GM20431 (cell line): Measurements from ENCODE around the gene UGT3A2.
"Not testable (repeated sequence)": the region's sequence is repeated elsewhere in the genome, so short reads cannot be mapped to it uniquely, and the experiment has no call there.

Experiments
- in situ Hi-C: fragments of 300-500 bp; cut with MseI, MboI; formaldehyde crosslinking; loops from one replicate; pipeline ENCODE4 v1.15.0; 2020; ENCODE audit warnings: low sequenced_read_pairs; ENCODE audit not compliant: unreplicated experiment

UGT3A2 gene

DNA sequence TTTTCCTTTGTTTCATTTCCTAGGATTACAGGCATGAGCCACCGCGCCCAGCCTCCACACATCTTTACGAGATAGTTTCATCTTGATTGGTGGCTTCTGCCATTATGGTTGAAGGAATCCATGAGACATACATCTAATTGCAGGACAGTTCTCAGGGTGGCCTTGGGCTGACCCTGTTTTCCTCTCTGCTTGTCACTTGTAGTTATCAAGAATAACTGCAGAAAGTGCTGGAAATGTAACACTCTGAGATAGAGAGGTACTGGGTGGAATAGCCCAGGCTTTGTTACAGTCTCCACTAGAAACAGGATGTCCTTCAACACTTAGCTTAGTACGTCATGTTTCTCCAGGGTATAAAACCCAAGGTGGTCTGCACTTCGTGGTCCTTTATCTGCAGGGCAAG is 10.7 kb downstream of the UGT3A2 start:
- in situ Hi-C loops: no loop called here

GRCh38 chr5:36054647-36055046 is 12.0 kb downstream of the UGT3A2 start:
- in situ Hi-C loops: no loop called here

GRCh38 chr5:36052538-36052937 is 14.1 kb downstream of the UGT3A2 start:
- in situ Hi-C loops: no loop called here

GRCh38 chr5:36049949-36050348 is 16.7 kb downstream of the UGT3A2 start:
- in situ Hi-C loops: no loop called here

GRCh38 chr5:36047384-36048160 is 19.1 kb downstream of the UGT3A2 start:
- in situ Hi-C loops: no loop called here

DNA sequence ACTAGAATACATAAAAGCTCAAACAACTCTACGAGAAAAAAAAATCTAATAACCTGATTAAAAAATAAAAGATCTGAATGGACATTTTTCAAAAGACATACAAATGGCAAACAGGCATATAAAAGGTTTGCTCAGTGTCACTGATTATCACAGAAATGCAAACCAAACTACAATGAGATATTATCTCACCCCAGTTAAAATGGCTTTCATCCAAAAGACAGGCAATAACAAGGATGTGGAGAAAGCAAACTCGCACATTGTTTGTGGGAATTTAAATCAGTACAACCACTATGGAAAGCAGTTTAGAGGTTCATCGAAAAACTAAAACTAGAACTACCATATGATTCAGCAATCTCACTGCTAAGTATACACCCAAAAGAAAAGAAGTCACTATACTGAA is 20.8 kb downstream of the UGT3A2 start:
- in situ Hi-C loops: no loop called here

GRCh38 chr5:36041537-36041845 is 25.2 kb downstream of the UGT3A2 start:
- in situ Hi-C loops: no loop called here

GRCh38 chr5:36040651-36041536 is 25.8 kb downstream of the UGT3A2 start:
- in situ Hi-C loops: no loop called here

DNA sequence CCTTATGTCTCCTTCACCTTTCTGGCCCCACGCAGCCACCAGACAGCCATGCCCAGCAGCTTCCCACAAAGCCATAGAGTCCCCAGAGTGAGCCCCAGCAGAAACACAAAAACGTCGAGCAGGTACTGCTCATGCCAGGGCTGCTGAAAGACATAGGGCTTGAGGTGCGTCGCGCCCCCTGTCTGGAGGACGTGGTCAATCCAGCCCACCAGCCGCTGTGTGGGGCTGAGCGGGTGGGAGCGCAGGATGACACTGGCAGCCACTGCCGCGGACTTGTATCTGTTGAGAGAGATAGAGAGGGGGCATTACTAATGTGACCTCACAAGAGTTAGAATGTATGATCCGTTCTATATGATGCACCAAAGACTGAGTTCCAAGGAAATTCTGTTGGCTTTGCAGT is 31.0 kb downstream of the UGT3A2 start:
- in situ Hi-C loops: no loop called here

- in situ Hi-C loops: not testable (repeated sequence)
Measured at GRCh38 chr5:36034536-36035134, 32.0 kb downstream of the UGT3A2 start.

DNA sequence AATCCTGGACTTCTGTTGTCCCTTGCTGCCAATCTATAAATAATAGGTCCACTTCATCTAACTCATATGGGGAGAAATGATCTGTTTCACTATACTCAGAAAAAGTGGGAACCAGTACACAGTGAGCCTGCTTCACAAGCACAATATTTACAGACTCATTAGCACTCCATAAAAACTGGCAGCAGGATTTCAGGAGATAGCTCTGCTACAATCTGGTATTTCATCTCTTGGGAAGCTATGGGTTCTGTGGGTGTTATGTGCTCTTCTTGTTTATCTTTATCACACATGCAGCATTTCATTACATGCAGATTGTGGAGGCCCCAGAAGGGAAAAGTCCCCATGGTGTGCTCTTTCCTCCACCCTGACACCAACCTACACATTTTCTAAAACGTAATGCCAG is 33.2 kb downstream of the UGT3A2 start:
- in situ Hi-C loops: no loop called here

DNA sequence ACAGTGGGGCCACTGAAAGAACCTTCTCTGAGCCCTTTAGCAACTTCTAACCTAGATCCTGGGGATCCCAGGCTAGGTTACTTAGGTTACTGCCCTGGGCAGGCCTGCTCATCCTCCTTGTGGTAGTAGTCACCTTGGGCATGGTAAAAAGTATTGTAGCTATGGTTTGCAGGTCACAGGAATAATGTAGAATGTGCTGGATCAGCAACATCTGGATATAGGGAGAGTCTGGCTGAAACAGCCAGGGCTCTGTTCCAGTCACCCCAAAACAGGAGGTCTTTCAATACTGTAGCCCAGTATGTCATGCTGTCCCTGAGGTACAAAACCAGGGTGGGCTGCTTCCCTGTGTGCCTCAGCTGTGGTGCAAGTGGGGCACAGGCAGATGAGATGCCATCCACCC is 33.6 kb downstream of the UGT3A2 start:
- in situ Hi-C loops: no loop called here

DNA sequence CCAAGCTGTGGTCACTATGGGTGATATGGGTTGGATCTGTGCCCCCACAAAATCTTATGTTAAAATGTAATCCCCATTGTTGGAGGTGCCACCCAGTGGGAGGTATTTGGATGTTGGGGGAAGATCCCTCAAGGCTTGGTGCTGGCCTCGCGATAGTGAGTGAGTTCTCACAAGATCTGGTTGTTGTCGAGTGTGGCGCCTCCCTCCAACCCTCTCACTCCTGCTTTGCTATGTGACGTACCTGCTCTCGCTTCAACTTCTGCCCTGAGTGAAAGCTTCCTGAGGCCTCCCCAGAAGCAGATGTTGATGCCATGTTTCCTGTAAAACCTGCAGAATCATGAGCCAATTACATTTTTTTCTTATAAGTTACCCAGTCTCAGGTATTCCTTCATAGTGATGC is 35.5 kb downstream of the UGT3A2 start:
- in situ Hi-C loops: no loop called here

DNA sequence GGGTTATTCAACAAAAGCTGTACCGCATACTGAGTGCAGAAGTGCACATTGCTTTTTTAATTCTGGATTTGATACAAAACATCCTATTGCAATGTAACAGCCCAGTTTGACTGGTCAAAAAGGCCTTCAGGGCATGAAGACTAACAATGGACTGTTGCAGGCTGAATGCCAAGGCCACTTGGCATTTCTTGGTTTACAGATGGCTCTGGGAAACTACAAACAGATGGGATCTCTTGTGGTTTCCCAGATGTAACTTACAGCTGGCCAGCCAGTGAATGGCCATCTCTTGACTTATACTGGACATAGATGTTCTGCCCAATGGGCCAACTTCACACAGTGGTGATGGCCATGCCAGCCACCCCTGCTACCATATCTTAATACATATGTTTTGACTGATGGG is 36.8 kb downstream of the UGT3A2 start:
- in situ Hi-C loops: no loop called here

GRCh38 chr5:36028816-36029465 is 37.7 kb downstream of the UGT3A2 start:
- in situ Hi-C loops: no loop called here

DNA sequence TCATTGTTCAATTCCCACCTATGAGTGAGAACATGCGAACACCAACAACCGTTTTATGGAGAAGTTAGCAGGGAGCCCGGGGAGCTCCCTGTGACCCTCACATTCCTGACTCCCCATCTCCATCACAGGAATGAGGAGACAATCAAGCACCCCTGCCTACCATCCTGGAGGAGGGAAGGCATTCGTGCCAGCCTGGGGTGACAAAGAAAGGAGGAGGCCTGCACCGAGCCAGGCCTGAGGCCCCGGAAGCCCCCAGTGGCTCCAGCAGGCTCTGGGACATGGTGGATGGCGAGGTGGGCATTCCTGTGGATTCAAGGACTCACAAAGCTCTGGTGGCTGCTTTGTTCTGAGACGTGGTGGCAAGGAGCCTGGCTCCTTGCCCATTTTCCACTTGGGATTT is 39.0 kb downstream of the UGT3A2 start:
- in situ Hi-C loops: no loop called here

GRCh38 chr5:36026706-36027465 is 39.8 kb downstream of the UGT3A2 start:
- in situ Hi-C loops: no loop called here

DNA sequence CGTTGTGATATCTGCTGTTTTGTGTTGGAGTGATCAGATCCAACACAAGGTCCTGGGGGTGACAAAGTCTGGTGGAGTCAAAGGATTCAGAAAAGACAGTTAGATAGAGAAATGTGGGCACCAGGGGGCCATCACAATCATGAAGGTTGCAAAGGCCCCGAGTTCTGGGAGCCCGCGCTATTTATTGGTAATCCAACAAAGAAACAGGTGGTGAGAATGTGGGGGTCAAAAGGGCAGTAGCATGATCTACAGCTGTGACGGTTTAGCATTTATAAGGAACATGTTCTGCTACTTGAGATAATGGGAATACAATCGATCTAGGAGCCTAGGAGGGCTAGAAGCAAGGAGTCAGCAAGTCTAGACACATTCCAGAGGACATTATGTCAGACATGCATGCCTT is 44.4 kb downstream of the UGT3A2 start:
- in situ Hi-C loops: not testable (repeated sequence)

DNA sequence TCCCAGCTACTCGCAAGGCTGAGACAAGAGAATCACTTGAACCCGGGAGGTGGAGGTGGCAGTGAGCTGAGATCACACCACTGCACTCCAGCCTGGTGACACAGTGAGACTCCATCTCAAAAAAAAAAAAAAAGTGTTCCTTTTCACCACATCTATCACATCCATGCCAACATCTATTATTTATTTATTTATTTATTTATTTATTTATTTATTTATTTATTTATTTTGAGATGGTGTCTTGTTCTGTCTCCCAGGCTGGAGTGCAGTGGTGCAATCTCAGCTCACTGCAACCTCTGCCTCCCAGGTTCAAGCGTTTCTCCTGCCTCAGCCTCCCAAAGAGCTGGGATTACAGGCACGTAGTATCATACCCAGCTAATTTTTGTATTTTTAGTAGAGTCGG is 47.1 kb downstream of the UGT3A2 start:
- in situ Hi-C loops: not testable (repeated sequence)

- in situ Hi-C loops: no loop called here
Measured at GRCh38 chr5:36017622-36018021, 49.1 kb downstream of the UGT3A2 start.
